Measurements from ENCODE around the gene RAP1GDS1. TPM values are rescaled to one million over a fixed set of nuclear protein-coding genes. Genes with fewer than 3 reads are reported as not detected.

RAP1GDS1 gene
- total RNA-seq, 4 donors from 2014 or later: 29.8 to 52.2 (median 34.7) TPM

GRCh38 chr4:98248934-98249333, 12.2 kb upstream of the RAP1GDS1 start:
- TF ChIP-seq EP300 (IDR thresholded peaks at IDR 0.05): no peak
- TF ChIP-seq POLR2AphosphoS5 (IDR thresholded peaks at IDR 0.05): no peak
- TF ChIP-seq, protein P1, sequence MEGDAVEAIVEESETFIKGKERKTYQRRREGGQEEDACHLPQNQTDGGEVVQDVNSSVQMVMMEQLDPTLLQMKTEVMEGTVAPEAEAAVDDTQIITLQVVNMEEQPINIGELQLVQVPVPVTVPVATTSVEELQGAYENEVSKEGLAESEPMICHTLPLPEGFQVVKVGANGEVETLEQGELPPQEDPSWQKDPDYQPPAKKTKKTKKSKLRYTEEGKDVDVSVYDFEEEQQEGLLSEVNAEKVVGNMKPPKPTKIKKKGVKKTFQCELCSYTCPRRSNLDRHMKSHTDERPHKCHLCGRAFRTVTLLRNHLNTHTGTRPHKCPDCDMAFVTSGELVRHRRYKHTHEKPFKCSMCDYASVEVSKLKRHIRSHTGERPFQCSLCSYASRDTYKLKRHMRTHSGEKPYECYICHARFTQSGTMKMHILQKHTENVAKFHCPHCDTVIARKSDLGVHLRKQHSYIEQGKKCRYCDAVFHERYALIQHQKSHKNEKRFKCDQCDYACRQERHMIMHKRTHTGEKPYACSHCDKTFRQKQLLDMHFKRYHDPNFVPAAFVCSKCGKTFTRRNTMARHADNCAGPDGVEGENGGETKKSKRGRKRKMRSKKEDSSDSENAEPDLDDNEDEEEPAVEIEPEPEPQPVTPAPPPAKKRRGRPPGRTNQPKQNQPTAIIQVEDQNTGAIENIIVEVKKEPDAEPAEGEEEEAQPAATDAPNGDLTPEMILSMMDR (IDR thresholded peaks at IDR 0.05): no peak
- TF ChIP-seq POLR2A (IDR thresholded peaks at IDR 0.05; ENCODE audit: low read depth): no peak

DNA sequence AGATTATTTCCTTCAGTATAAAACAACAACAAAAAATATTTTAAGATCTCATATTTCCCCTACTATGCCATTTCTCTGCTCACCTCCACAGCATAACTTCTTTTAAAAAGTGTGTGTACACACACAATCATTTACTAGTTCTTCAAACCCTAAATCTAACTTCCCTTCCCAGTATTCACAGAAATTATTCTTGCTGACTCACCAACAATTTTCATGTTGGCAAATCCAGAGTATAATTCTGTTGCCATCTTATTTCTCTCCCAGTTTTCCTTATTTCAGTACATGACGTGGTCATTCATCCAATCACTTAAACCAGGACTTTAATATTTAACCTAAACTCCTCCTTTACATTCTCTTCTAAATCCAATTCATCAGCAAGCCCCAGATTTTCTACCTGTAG, 11.4 kb upstream of the RAP1GDS1 start:
- H3K4me3 ChIP-seq: no peak overlapping the region
- intact Hi-C loops (cut with DNase I): loop anchor here (5.0 kb wide), 1 partner anchor 108 kb away; the partner anchor contains the start of gene STPG2
- no peaks in the 10 kb centered on the region for H3K9me3 ChIP-seq
- TF ChIP-seq POLR2AphosphoS5 (IDR thresholded peaks at IDR 0.05) (no peak), POLR2A (IDR thresholded peaks at IDR 0.05; ENCODE audit: low read depth) (no peak), EP300 (IDR thresholded peaks at IDR 0.05) (no peak)
- TF ChIP-seq, protein P1 (IDR thresholded peaks at IDR 0.05): no peak
- no peaks in the 10 kb centered on the region for H3K4me1 ChIP-seq
- DNase-seq (ENCODE audit: extremely low spot score): no peak
- no peak overlapping the region for H3K27ac ChIP-seq (replicated peaks in 1 of 4)
- WGBS: 95% methylated on average over 1 of the region's 1 CpG
- H3K36me3 ChIP-seq: no peaks in the 10 kb centered on the region
- H3K27me3 ChIP-seq: no peaks in the 10 kb centered on the region

More at GRCh38 chr4:98248934-98249333, 12.2 kb upstream of the RAP1GDS1 start:
- Histone ChIP-seq H3K27ac (replicated peaks in 1 of 4) (no peak overlapping the region), H3K9me3 (no peaks in the 10 kb centered on the region), H3K4me3 (no peak overlapping the region), H3K36me3 (no peaks in the 10 kb centered on the region), H3K27me3 (no peaks in the 10 kb centered on the region), H3K4me1 (no peaks in the 10 kb centered on the region)
- intact Hi-C loops (cut with DNase I): no loop called here
- DNase-seq (ENCODE audit: extremely low spot score): no peak

GRCh38 chr4:98253499-98253898, 7.7 kb upstream of the RAP1GDS1 start:
- no peaks in the 10 kb centered on the region for H3K36me3 ChIP-seq
- no peak overlapping the region for H3K27ac ChIP-seq (replicated peaks in 1 of 4)
- TF ChIP-seq POLR2AphosphoS5 (IDR thresholded peaks at IDR 0.05) (no peak), EP300 (IDR thresholded peaks at IDR 0.05) (no peak), POLR2A (IDR thresholded peaks at IDR 0.05; ENCODE audit: low read depth) (no peak)
- TF ChIP-seq, protein P1 (IDR thresholded peaks at IDR 0.05): no peak
- H3K4me3 ChIP-seq: no peak overlapping the region
- no peaks in the 10 kb centered on the region for H3K4me1 ChIP-seq
- H3K9me3 ChIP-seq: no peaks in the 10 kb centered on the region
- H3K27me3 ChIP-seq: no peaks in the 10 kb centered on the region
- no peak for DNase-seq (ENCODE audit: extremely low spot score)
- WGBS: 77% methylated on average over 1 of the region's 1 CpG
- intact Hi-C loops (cut with DNase I): loop anchor here (5.0 kb wide), 1 partner anchor 111 kb away; the partner anchor contains the start of gene STPG2

GRCh38 chr4:98260047-98260578, 1.1 kb upstream of the RAP1GDS1 start:
- 6% methylated on average over 7 of the region's 24 CpGs for WGBS
- no peak for TF ChIP-seq POLR2AphosphoS5 (IDR thresholded peaks at IDR 0.05)
- no peak for TF ChIP-seq POLR2A (IDR thresholded peaks at IDR 0.05; ENCODE audit: low read depth)
- no peak for TF ChIP-seq EP300 (IDR thresholded peaks at IDR 0.05)
- TF ChIP-seq, protein P1 (IDR thresholded peaks at IDR 0.05): no peak

More at GRCh38 chr4:98260047-98260578, 1.1 kb upstream of the RAP1GDS1 start:
- Histone ChIP-seq H3K27ac (replicated peaks in 1 of 4) (peak overlapping the region; percentile 83 to 97 (median 96)), H3K27me3 (no peaks in the 10 kb centered on the region), H3K4me3 (peak overlapping the region; percentile 80 to 98 (median 92)), H3K36me3 (no peaks in the 10 kb centered on the region), H3K9me3 (no peaks in the 10 kb centered on the region), H3K4me1 (peaks cover 19 to 35% (median 28%) of the 10 kb centered on the region in 4 donors)
- DNase-seq (ENCODE audit: extremely low spot score): no peak
- intact Hi-C loops (cut with DNase I): no loop called here

Data from esophagus muscularis mucosa (tissue), 4 donors.